H1 (cell line): ENCODE results near the gene ABCB11. TPM values are rescaled to one million over a fixed set of nuclear protein-coding genes. Genes with fewer than 3 reads are reported as not detected.

Experiments
- ATF3 ChIP-seq: IDR thresholded peaks from 2 replicates; pipeline ENCODE4 v1.6.1; 2011; ENCODE audit warnings: low read depth, mild to moderate bottlenecking, low read length; ENCODE audit not compliant: insufficient read depth
- BACH1 ChIP-seq: IDR thresholded peaks from 2 replicates; pipeline ENCODE4 v1.6.1; 2012; ENCODE audit warnings: low read length, improper control_type of control experiment
- CHD2 ChIP-seq: IDR thresholded peaks from 2 replicates; pipeline ENCODE4 v1.6.1; 2012; ENCODE audit warnings: low read length, improper control_type of control experiment
- KDM5A ChIP-seq: fragments of 200-600 bp; IDR thresholded peaks from 2 replicates; pipeline ENCODE4 v1.7.1; 2012; ENCODE audit warnings: mild to moderate bottlenecking, low read length, inconsistent platforms, mixed read lengths
- SRF ChIP-seq: IDR thresholded peaks from 2 replicates; pipeline ENCODE4 v1.6.1; 2011; ENCODE audit warnings: mild to moderate bottlenecking, low read depth, low read length, moderate library complexity
- polyA plus RNA-seq, 7 experiments: library from polyadenylated mRNA; depleted of rRNA in 3 of 7; stranded (reverse) in 5 of 7; unstranded in 2 of 7; fragments of >200 nt in 5 of 7; fragments of 200-250 nt in 2 of 7; gene quantifications; 1 replicate in 5 of 7; 2 replicates in 1 of 7; 4 replicates in 1 of 7; pipeline versions ENCODE4 v1.2.1 to v1.2.3, GENCODE V29; 2011 to 2013; ENCODE audit warnings: missing spikeins in 2 of 7, mixed read lengths in 2 of 7
- total RNA-seq: library from RNA; stranded (reverse); fragmentation: NEBNext Ultra II Directional; extraction: Animal tissue kit (Norgen Biotek cat#: 25700); gene quantifications from 2 replicates; pipeline ENCODE4 v1.2.1, GENCODE V29; 2021

Gene ABCB11
- total and polyA plus RNA-seq, 2 of the 8 experiments (the other 6 are each of a cell fraction or from before 2014, with no cell fraction given), result not detected

GRCh38 chr2:169050476-169051240 is 19.5 kb upstream of the ABCB11 start (continued):
- TF ChIP-seq KDM5A (no peak), BACH1 (no peak), SRF (no peak), CHD2 (no peak), ATF3 (no peak)
